ENCODE measurements around the gene CEACAM1. TPM values are rescaled to one million over a fixed set of nuclear protein-coding genes. Genes with fewer than 3 reads are reported as not detected.

The CEACAM1 gene
- total RNA-seq, 4 donors from 2014 or later, result 5.0 to 146 (median 93.3) TPM

DNA sequence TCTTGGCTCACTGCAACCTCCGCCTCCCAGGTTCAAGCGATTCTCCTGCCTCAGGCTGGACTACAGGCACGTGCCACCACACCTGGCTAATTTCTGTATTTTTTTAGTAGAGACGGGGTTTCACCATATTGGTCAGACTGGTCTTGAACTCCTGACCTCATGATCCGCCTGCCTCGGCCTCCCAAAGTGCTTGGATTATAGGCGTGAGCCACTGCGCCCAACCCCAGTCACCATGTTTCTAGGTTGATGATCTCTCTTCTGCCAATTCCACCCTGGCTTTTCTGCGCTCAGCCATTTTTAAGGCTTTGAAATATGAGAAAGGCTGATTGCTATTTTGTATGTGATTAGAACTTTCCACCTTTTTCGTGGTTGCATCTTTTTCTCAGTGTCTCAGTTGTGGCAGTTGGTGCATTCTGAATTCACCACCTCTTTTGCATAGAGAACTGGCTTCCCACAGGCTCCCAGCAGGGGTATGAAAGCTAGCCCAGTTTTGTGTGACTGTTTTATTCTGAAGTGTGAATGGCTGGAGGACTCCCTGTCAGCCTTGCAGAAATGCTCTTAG, 15.5 kb downstream of the CEACAM1 start:
- Histone ChIP-seq H3K4me1 (peaks cover 0 to 4% (median 0%) of the 10 kb centered on the region in 4 donors), H3K27ac (peak overlapping the region in 1 of 4 donors; percentile 19), H3K27me3 (no peaks in the 10 kb centered on the region), H3K36me3 (peaks cover 0 to 38% (median 0%) of the 10 kb centered on the region in 3 donors), H3K9me3 (no peaks in the 10 kb centered on the region), H3K4me3 (no peak overlapping the region)
- TF ChIP-seq POLR2A (IDR thresholded peaks at IDR 0.05), result no peak
- TF ChIP-seq, protein P1, sequence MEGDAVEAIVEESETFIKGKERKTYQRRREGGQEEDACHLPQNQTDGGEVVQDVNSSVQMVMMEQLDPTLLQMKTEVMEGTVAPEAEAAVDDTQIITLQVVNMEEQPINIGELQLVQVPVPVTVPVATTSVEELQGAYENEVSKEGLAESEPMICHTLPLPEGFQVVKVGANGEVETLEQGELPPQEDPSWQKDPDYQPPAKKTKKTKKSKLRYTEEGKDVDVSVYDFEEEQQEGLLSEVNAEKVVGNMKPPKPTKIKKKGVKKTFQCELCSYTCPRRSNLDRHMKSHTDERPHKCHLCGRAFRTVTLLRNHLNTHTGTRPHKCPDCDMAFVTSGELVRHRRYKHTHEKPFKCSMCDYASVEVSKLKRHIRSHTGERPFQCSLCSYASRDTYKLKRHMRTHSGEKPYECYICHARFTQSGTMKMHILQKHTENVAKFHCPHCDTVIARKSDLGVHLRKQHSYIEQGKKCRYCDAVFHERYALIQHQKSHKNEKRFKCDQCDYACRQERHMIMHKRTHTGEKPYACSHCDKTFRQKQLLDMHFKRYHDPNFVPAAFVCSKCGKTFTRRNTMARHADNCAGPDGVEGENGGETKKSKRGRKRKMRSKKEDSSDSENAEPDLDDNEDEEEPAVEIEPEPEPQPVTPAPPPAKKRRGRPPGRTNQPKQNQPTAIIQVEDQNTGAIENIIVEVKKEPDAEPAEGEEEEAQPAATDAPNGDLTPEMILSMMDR (IDR thresholded peaks at IDR 0.05), result no peak
- DNase-seq, result peak in 1 of 3 donors; percentile 40

DNA sequence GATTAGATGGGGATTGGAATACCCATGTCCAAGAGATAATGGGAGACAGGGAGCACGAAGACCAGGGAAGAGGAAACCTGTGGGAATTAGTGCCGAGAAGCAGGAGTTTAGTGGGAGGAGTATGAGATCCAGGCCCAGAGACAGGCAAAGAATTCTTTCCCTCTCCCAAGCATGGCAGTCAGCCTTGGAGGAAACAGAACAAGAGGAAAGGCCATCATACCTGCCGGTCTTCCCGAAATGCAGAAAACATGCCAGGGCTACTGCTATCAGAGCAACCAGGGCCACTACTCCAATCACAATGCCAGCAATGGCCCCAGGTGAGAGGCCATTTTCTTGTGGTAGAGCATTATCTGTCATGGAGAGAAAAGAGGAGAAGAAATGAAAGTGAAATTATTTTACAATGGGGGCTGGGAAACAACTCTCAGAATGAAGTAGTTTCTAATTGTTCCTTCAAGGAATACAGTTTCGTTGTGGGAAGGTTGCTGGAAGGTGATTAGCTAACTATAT, 16.1 kb downstream of the CEACAM1 start:
- Histone ChIP-seq H3K27ac (no peak overlapping the region), H3K36me3 (peaks cover 0 to 38% (median 0%) of the 10 kb centered on the region in 3 donors), H3K4me3 (no peak overlapping the region), H3K9me3 (no peaks in the 10 kb centered on the region), H3K27me3 (no peaks in the 10 kb centered on the region), H3K4me1 (peaks cover 0 to 4% (median 0%) of the 10 kb centered on the region in 4 donors)
- no peak for TF ChIP-seq POLR2A (IDR thresholded peaks at IDR 0.05)
- TF ChIP-seq, protein P1 (IDR thresholded peaks at IDR 0.05), result no peak
- no peak for DNase-seq

DNA sequence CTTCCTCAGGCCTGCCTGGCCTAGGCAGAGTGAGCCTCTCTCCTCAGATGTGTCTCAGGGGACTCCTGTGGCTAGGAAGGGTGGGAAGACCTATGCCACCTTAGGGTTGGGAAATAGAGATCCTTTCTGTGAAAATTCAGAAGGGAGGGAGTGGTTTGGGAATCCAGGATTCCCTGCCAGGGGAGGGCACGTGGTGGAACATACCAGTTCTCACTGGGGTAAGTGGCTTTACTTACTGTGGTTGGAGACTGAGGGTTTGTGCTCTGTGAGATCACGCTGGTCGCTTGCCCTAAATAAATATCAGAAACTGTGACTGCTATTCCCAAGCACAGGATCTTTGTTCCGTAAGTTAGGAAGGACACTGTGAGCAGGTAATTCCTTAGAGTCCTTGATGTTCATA, 16.9 kb downstream of the CEACAM1 start:
- H3K4me1 ChIP-seq, result peaks cover 0 to 4% (median 0%) of the 10 kb centered on the region in 4 donors
- no peak overlapping the region for H3K4me3 ChIP-seq
- peaks cover 0 to 38% (median 0%) of the 10 kb centered on the region in 3 donors for H3K36me3 ChIP-seq
- H3K27ac ChIP-seq, result no peak overlapping the region
- no peaks in the 10 kb centered on the region for H3K27me3 ChIP-seq
- no peak for DNase-seq
- TF ChIP-seq POLR2A (IDR thresholded peaks at IDR 0.05), result no peak
- TF ChIP-seq, protein P1 (IDR thresholded peaks at IDR 0.05), result no peak
- no peaks in the 10 kb centered on the region for H3K9me3 ChIP-seq

- TF ChIP-seq, protein P1 (IDR thresholded peaks at IDR 0.05), result no peak
- TF ChIP-seq POLR2A (IDR thresholded peaks at IDR 0.05), result no peak
- H3K27me3 ChIP-seq, result no peaks in the 10 kb centered on the region
- DNase-seq, result no peak
- H3K9me3 ChIP-seq, result no peaks in the 10 kb centered on the region
- no peak overlapping the region for H3K4me3 ChIP-seq
- H3K4me1 ChIP-seq, result peaks cover 0 to 4% (median 0%) of the 10 kb centered on the region in 4 donors
- H3K36me3 ChIP-seq, result peaks cover 0 to 26% (median 0%) of the 10 kb centered on the region in 3 donors
- H3K27ac ChIP-seq, result no peak overlapping the region
Measured at GRCh38 chr19:42508892-42509444, 19.3 kb downstream of the CEACAM1 start.

DNA sequence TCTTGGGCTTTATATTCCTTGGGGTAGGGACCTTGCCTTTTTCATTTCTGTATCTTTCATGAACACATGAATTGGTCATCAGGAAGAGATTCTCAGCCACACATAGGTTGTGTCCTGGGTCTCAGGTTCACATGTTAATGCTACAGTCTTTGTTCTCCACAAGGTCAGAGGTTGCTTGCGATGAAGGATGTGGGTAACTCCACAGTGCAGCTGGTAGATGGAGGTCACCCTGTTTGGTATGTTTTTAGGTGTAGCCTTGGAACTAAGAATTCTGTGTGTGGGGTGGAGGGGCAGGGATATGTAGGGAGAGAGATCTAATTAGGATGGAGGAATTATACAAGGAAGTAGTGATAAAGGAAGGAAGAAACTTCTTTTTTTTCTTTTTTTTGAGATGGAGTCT, 23.2 kb downstream of the CEACAM1 start:
- Histone ChIP-seq H3K9me3 (no peaks in the 10 kb centered on the region), H3K27ac (no peak overlapping the region), H3K36me3 (peaks cover 0 to 4% (median 0%) of the 10 kb centered on the region in 3 donors), H3K27me3 (no peaks in the 10 kb centered on the region), H3K4me1 (no peaks in the 10 kb centered on the region), H3K4me3 (no peak overlapping the region)
- no peak for DNase-seq
- TF ChIP-seq, protein P1 (IDR thresholded peaks at IDR 0.05), result no peak
- no peak for TF ChIP-seq POLR2A (IDR thresholded peaks at IDR 0.05)
